GM18858 (cell line): ENCODE measurements around the gene PER3.

ENCODE experiments used
- ATAC-seq: cut with Tn5 transposase; IDR thresholded peaks from one replicate; pipeline ENCODE4 v1.9.1; 2021; ENCODE audit not compliant: unreplicated experiment

PER3 gene

DNA sequence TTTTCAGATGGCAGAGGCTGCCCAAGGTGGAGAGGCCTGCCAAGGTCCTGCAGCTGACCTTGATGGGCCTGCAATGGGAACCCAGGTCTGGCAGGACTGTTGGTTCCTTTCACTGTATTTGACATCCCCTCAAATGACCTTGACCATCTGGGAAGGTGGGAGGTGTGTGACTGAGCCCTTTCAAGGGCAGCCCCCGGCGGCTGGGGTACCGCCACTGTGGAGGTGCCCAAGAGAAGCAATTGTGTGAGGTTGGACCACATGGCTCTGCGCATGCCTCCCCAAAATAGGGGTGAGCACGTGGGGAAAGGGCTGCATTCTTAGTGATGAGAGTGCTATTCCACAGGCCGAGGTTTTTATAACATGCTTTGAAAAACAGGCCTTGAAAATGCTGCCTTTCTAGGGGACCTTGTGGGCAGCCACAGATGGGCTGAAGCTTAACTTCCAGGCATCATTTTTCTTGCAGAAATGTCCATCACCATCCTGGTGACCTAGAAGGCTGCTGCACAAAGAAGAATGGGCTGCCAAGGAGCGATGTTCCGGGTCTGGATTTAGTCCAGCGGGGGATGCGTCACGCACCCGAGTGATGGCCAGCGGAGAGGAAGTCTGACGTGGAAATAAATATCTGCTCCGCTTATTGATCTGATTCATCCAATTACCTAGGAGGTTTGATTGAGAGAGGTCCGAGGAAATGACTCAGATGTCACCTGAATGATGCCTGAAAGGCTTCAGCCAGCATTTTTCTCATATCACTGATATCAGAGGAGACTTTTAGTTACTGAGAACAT, 85.2 kb downstream of the PER3 start:
- ATAC-seq, result no peak

GRCh38 chr1:7871136-7871535, 87.0 kb downstream of the PER3 start:
- no peak for ATAC-seq

DNA sequence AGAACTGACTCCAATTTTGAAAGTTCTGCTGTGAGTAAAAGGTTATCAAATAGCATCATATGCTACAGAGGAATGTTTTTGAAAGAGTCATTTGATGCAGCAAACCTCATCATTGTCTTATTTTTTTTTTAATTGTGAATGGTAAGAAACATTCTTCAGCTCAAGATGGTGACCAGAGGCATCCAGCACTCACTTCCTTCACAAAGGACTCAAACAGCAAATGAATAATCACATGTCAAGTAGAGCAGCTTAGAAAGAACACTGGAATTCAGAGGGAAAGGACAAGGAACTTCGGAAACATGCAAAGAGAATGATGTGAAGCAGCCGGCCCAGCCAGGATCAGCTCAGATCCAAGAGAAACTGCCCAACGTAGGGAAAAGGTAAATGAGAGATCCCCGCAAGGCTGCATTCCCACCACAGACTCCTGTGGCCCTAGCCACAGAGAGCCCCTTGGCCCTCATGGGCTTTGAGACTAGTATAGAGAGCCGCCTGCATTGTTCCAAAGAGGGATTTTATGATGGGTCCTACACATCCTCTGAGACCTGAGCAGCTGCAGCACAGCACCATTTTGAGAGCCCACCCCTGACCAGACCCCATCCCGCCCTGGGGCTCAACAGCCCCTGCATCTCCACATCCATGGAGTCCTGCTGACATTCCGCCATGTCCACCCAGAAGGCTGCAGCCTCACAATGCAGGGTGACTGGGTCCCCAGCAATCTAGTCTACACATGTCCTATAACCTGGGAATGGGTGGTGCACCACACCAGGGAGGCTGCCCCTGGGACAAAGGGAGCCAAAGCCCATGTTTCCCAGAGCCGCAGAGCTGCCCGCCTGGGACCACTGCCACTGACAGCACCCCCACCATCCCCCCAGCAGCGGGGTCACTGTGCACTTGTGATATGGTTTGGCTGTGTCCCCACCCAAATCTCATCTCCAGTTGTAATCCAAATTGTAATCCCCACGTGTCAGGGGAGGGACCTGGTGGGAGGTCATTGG, 90.0 kb downstream of the PER3 start:
- ATAC-seq, result no peak

- no peak for ATAC-seq
Measured at GRCh38 chr1:7878027-7878426, 93.9 kb downstream of the PER3 start.

GRCh38 chr1:7879228-7879627, 95.1 kb downstream of the PER3 start:
- no peak for ATAC-seq

- ATAC-seq, result no peak
Measured at GRCh38 chr1:7884757-7885156, 100.7 kb downstream of the PER3 start.

- no peak for ATAC-seq
Measured at GRCh38 chr1:7885513-7886404, 101.7 kb downstream of the PER3 start.

DNA sequence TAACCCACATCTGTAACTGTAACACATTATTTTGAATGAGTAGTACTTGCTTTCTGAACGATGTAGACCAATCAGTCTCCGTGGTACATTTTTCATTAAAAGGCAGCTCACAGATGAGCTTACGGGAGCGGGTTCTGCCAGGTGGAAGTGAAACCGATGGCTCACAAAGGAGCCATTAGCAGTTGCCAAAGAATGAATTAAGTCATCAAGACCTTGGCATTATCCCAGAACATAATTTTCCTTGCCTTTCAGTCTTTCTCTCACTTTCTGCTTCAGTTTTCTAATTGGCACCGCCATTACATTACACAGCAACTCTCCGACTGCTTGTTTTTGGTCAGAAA, 102.3 kb downstream of the PER3 start:
- no peak for ATAC-seq

DNA sequence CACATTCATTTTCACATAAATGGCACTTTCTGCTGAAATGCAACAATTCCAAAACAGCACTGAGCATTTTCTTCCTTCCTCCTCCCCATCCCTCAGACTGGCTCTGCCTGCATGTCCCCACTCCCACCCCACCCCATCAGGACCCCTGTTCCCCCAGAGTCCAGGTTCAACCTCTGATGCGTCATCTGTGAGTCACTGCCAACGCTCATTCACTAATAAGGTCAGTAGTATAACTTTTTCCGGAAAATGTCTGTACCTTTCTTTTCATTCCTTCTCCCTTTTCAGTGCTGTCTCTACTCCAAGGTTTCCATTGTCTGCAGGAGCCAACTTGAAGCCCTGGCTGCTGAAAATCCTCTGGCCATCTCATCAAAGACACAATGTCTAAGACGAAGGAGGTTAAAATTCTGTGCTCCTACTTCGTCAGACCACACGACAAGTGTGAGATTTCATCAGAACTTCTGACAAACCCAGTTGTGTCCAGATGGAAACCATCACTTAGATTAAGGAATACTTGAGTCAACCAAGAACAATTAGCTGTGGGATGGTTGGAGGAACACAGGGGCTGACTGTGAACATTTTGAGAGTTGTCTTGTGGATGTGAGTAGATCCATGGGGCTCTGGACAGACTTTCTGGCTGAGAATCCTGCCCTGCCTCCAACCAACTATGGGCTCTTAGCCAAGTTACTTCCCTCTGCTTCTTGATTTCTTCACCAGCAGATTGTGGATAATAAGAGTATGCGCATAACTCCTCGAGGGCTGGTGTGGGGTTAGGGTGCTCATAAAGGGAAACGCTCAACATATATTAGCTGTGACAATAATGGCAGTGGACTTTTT, 104.4 kb downstream of the PER3 start:
- ATAC-seq, result no peak

DNA sequence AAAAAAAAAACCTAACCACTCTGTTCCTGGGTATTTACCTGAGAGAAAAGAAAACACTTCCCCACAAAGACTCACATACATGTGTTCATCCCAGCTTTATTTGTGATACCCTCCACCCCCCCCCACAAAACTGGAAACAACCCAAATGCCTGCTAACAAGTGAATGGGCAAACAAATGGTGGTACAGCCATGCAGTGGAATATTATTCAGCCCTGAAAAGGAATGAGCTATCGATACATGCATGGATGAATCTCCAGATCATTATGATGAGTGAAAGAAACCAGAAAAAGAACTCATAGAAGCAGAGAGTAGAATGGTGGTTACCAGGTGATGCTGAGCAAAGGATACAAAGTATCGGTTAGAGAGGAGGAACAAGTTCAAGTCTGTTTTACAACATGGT, 106.8 kb downstream of the PER3 start:
- no peak for ATAC-seq

DNA sequence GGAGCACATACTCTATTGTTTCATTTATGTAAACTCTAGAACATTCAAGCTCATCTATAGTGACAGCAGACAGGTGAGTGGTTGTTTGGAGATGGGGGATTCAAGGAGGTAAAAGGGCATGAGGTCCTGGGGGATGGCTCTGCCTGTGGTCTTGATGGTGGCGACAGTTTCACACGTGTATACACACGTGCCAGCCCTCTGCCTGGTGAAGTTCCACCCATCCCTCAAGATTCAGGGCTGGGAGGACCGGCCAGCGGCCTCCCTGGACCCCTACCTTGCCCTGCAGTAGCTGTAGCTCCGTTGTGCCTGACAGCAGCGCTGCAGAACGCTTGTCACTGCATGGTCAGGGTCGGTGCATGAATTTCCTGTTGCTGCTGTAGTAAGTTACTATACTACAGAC, 107.7 kb downstream of the PER3 start:
- ATAC-seq, result no peak

- no peak for ATAC-seq
Measured at GRCh38 chr1:7893529-7894180, 109.6 kb downstream of the PER3 start.
